Ammon's horn (tissue), 1 donor: ENCODE results near the gene OR10H2.
"Not testable (repeated sequence)": the region's sequence is repeated elsewhere in the genome, so short reads cannot be mapped to it uniquely, and the experiment has no call there.

ENCODE experiments used
- DNase-seq: peaks from one replicate; pipeline ENCODE4 v3.0.0-alpha.2; 2016; ENCODE audit warnings: low spot score

Gene OR10H2

GRCh38 chr19:15769586-15769985 lies 41.8 kb downstream of the OR10H2 start:
- no peak for DNase-seq

DNA sequence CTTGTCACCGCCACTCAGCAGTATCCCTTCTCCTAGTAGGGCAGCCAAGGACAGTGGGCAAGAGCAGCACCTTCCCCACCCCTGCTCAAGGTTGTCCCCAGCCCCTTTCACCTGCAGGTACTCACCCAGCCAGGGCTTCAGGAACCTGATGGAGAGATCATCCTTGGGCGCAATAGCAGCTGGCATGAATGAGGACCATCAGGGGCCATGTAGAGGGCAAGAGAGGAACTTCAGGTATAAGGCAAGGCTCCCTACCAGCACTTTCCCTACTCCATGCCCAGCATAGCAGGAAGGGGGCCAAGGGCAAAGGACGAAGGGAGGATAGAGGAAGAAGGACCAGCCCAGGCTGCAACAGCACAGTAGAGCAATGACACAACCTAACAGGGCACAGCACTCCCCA lies 46.3 kb downstream of the OR10H2 start:
- DNase-seq: not testable (repeated sequence)

GRCh38 chr19:15775249-15775648 lies 47.4 kb downstream of the OR10H2 start:
- DNase-seq: no peak

GRCh38 chr19:15776264-15776663 lies 48.4 kb downstream of the OR10H2 start:
- DNase-seq: no peak

- no peak for DNase-seq
Measured at GRCh38 chr19:15776991-15777970, 49.5 kb downstream of the OR10H2 start.
